Mononuclear cell (primary cell): ENCODE data around the gene KRT31. TPM values are rescaled to one million over a fixed set of nuclear protein-coding genes. Genes with fewer than 3 reads are reported as not detected.
"Not testable (repeated sequence)": the region's sequence is repeated elsewhere in the genome, so short reads cannot be mapped to it uniquely, and the experiment has no call there.

Experiments
- H3K27me3 ChIP-seq: 2 replicates; pipeline ENCODE4 v1.6.0; 2011; ENCODE audit warnings: low read length, control low read depth; ENCODE audit not compliant: insufficient read depth
- H3K4me1 ChIP-seq: 2 replicates; pipeline ENCODE4 v1.5.1; 2011; ENCODE audit warnings: mild to moderate bottlenecking, low read length, control low read depth; ENCODE audit not compliant: insufficient read depth
- H3K4me3 ChIP-seq: 2 replicates; pipeline ENCODE4 v1.5.1; 2011; ENCODE audit warnings: mild to moderate bottlenecking, low read length, moderate library complexity
- H3K9me3 ChIP-seq: 2 replicates; pipeline ENCODE4 v1.5.1; 2011; ENCODE audit warnings: low read depth, mild to moderate bottlenecking, control low read depth, low read length
- total RNA-seq: library from RNA; depleted of rRNA; stranded (reverse); fragments of >200 nt; gene quantifications from one replicate; pipeline ENCODE4 v1.2.3, GENCODE V29; 2012

KRT31 gene
- total RNA-seq, 1 donor, result not detected

GRCh38 chr17:41386227-41386626, 11.2 kb downstream of the KRT31 start:
- H3K27me3 ChIP-seq, result peaks cover 4% of the 10 kb centered on the region
- H3K9me3 ChIP-seq, result peaks cover 12% of the 10 kb centered on the region
- H3K4me3 ChIP-seq, result no peak overlapping the region
- no peaks in the 10 kb centered on the region for H3K4me1 ChIP-seq

GRCh38 chr17:41383690-41384089, 13.7 kb downstream of the KRT31 start:
- Histone ChIP-seq H3K9me3 (peaks cover 12% of the 10 kb centered on the region), H3K4me3 (no peak overlapping the region), H3K4me1 (no peaks in the 10 kb centered on the region)

GRCh38 chr17:41382394-41382793, 15.0 kb downstream of the KRT31 start:
- H3K27me3 ChIP-seq, result no peaks in the 10 kb centered on the region
- no peaks in the 10 kb centered on the region for H3K4me1 ChIP-seq
- H3K4me3 ChIP-seq, result no peak overlapping the region
- H3K9me3 ChIP-seq, result peaks cover 12% of the 10 kb centered on the region

More at GRCh38 chr17:41383690-41384089, 13.7 kb downstream of the KRT31 start:
- peaks cover 4% of the 10 kb centered on the region for H3K27me3 ChIP-seq

GRCh38 chr17:41381943-41382342, 15.5 kb downstream of the KRT31 start, which contains the start of gene KRT34:
KRT34 (minus strand) TSS chr17:41382306; CDS start chr17:41382246, 60 bp downstream.
- H3K9me3 ChIP-seq, H3K4me1 ChIP-seq, H3K4me3 ChIP-seq, H3K27me3 ChIP-seq: not testable (repeated sequence)

GRCh38 chr17:41380091-41380490, 17.3 kb downstream of the KRT31 start:
- H3K4me3 ChIP-seq, H3K9me3 ChIP-seq, H3K4me1 ChIP-seq, H3K27me3 ChIP-seq: not testable (repeated sequence)

- H3K4me3 ChIP-seq, result no peak overlapping the region
- H3K4me1 ChIP-seq, result no peaks in the 10 kb centered on the region
- peaks cover 5% of the 10 kb centered on the region for H3K27me3 ChIP-seq
Measured at GRCh38 chr17:41377546-41377945, 19.9 kb downstream of the KRT31 start.

GRCh38 chr17:41369713-41370112, 27.7 kb downstream of the KRT31 start, which contains the start of gene KRT33B:
KRT33B (minus strand) TSS chr17:41369813; CDS start chr17:41369750, 63 bp downstream.
- Histone ChIP-seq H3K4me1 (no peaks in the 10 kb centered on the region), H3K4me3 (no peak within 1 kb of the TSS), H3K27me3 (peaks cover 7% of the 10 kb centered on the region), H3K9me3 (no peaks in the 10 kb centered on the region)

More at GRCh38 chr17:41377546-41377945, 19.9 kb downstream of the KRT31 start:
- no peaks in the 10 kb centered on the region for H3K9me3 ChIP-seq

- no peaks in the 10 kb centered on the region for H3K9me3 ChIP-seq
- no peaks in the 10 kb centered on the region for H3K4me1 ChIP-seq
- H3K27me3 ChIP-seq, result peaks cover 6% of the 10 kb centered on the region
- H3K4me3 ChIP-seq, result no peak overlapping the region
Measured at GRCh38 chr17:41369023-41369422, 28.4 kb downstream of the KRT31 start.

- peaks cover 3% of the 10 kb centered on the region for H3K27me3 ChIP-seq
- H3K4me3 ChIP-seq, result no peak overlapping the region
- no peaks in the 10 kb centered on the region for H3K9me3 ChIP-seq
- H3K4me1 ChIP-seq, result no peaks in the 10 kb centered on the region
Measured at GRCh38 chr17:41367426-41368075, 29.9 kb downstream of the KRT31 start.

GRCh38 chr17:41366070-41366469, 31.3 kb downstream of the KRT31 start:
- no peak overlapping the region for H3K4me3 ChIP-seq
- no peaks in the 10 kb centered on the region for H3K9me3 ChIP-seq
- H3K4me1 ChIP-seq, result no peaks in the 10 kb centered on the region
- no peaks in the 10 kb centered on the region for H3K27me3 ChIP-seq

GRCh38 chr17:41363881-41364280, 33.5 kb downstream of the KRT31 start:
- Histone ChIP-seq H3K27me3 (no peaks in the 10 kb centered on the region), H3K4me3 (no peak overlapping the region), H3K4me1 (no peaks in the 10 kb centered on the region), H3K9me3 (no peaks in the 10 kb centered on the region)

- no peaks in the 10 kb centered on the region for H3K4me1 ChIP-seq
- H3K4me3 ChIP-seq, result no peak overlapping the region
- H3K27me3 ChIP-seq, result no peaks in the 10 kb centered on the region
- no peaks in the 10 kb centered on the region for H3K9me3 ChIP-seq
Measured at GRCh38 chr17:41360296-41360995, 37.0 kb downstream of the KRT31 start.

GRCh38 chr17:41354536-41354935, 42.9 kb downstream of the KRT31 start:
- Histone ChIP-seq H3K4me1 (no peaks in the 10 kb centered on the region), H3K9me3 (no peaks in the 10 kb centered on the region), H3K4me3 (no peak overlapping the region), H3K27me3 (no peaks in the 10 kb centered on the region)

- no peaks in the 10 kb centered on the region for H3K9me3 ChIP-seq
- no peaks in the 10 kb centered on the region for H3K27me3 ChIP-seq
- no peaks in the 10 kb centered on the region for H3K4me1 ChIP-seq
- H3K4me3 ChIP-seq, result no peak overlapping the region
Measured at GRCh38 chr17:41352597-41353366, 44.6 kb downstream of the KRT31 start.

- H3K4me3 ChIP-seq, result no peak overlapping the region
- H3K4me1 ChIP-seq, result no peaks in the 10 kb centered on the region
- H3K27me3 ChIP-seq, result no peaks in the 10 kb centered on the region
- no peaks in the 10 kb centered on the region for H3K9me3 ChIP-seq
Measured at GRCh38 chr17:41351177-41351576, 46.2 kb downstream of the KRT31 start.
